ENCODE data around the gene ZFP36L1. TPM values are rescaled to one million over a fixed set of nuclear protein-coding genes. Genes with fewer than 3 reads are reported as not detected.

ZFP36L1 gene
- total and polyA plus RNA-seq, 9 of the 15 experiments (the other 6 are each of a cell fraction or from before 2014, with no cell fraction given): 1.3 to 26.6 (median 3.7) TPM

DNA sequence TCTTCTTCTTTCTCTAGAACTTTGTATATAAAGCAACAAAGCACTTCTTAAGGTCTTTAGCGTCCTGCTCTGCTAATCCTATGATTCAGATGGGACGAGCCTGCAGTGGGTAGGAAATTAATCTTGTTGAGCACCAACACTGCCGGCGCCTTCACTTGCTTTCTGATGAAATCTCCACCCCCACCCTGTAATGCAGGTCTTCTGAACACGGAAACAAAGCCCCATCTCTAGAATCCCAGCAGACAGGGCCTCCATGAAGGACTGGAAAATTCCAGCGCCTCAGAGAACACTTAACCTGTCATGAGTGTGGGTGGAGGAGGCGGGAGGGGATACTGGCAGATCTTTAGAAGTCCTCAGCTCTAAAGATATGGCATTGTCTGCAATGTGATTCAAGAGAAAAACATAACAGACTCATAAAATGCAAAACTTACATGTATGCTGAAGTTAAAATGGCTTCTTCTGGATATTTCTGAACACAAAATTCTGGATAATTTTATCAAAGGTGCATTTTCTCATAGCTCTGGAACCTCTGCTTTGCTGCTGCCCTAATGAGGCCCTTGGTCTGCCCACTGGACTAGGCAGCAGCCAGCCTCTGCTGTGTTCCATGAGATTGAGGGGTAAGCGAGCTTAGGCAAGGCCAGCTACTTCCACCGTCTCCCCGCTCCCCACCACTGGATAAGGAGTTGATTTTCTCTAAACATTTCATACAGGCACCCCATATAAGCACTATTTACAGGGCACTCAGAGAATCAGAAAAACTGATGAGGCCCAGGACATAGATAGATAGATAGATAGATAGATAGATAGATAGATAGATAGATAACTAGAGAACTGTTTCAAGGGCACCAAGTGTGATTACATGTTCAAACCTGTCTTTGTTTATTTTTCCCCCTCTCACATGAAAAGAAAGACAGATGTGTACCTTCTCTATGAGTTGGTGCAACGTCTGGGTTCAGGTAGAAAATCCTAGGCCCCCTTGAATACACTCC lies 43.1 kb downstream of the ZFP36L1 start (continued):
- TF ChIP-seq, protein P1, sequence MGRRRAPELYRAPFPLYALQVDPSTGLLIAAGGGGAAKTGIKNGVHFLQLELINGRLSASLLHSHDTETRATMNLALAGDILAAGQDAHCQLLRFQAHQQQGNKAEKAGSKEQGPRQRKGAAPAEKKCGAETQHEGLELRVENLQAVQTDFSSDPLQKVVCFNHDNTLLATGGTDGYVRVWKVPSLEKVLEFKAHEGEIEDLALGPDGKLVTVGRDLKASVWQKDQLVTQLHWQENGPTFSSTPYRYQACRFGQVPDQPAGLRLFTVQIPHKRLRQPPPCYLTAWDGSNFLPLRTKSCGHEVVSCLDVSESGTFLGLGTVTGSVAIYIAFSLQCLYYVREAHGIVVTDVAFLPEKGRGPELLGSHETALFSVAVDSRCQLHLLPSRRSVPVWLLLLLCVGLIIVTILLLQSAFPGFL (CRISPR knock-in tag; IDR thresholded peaks at IDR 0.05): no peak
- TF ChIP-seq NFE2L1 (tag; IDR thresholded peaks at IDR 0.05; ENCODE audit: borderline replicate concordance, low read depth): no peak
- TF ChIP-seq HDAC8 (tag; IDR thresholded peaks at IDR 0.05): peak; percentile 81; the same call in 1 of the 2 replicates
- TF ChIP-seq, protein P2, sequence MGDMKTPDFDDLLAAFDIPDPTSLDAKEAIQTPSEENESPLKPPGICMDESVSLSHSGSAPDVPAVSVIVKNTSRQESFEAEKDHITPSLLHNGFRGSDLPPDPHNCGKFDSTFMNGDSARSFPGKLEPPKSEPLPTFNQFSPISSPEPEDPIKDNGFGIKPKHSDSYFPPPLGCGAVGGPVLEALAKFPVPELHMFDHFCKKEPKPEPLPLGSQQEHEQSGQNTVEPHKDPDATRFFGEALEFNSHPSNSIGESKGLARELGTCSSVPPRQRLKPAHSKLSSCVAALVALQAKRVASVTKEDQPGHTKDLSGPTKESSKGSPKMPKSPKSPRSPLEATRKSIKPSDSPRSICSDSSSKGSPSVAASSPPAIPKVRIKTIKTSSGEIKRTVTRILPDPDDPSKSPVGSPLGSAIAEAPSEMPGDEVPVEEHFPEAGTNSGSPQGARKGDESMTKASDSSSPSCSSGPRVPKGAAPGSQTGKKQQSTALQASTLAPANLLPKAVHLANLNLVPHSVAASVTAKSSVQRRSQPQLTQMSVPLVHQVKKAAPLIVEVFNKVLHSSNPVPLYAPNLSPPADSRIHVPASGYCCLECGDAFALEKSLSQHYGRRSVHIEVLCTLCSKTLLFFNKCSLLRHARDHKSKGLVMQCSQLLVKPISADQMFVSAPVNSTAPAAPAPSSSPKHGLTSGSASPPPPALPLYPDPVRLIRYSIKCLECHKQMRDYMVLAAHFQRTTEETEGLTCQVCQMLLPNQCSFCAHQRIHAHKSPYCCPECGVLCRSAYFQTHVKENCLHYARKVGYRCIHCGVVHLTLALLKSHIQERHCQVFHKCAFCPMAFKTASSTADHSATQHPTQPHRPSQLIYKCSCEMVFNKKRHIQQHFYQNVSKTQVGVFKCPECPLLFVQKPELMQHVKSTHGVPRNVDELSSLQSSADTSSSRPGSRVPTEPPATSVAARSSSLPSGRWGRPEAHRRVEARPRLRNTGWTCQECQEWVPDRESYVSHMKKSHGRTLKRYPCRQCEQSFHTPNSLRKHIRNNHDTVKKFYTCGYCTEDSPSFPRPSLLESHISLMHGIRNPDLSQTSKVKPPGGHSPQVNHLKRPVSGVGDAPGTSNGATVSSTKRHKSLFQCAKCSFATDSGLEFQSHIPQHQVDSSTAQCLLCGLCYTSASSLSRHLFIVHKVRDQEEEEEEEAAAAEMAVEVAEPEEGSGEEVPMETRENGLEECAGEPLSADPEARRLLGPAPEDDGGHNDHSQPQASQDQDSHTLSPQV (IDR thresholded peaks at IDR 0.05): peak; percentile 70
- no peak for TF ChIP-seq ZNF311 (CRISPR knock-in tag; IDR thresholded peaks at IDR 0.05)
- TF ChIP-seq HCFC1 (IDR thresholded peaks at IDR 0.05; ENCODE audit: low read depth, low read length): no peak
- no peak for TF ChIP-seq KDM2B (CRISPR knock-in tag; IDR thresholded peaks at IDR 0.05)
- peak; percentile 97 for TF ChIP-seq DACH1 (IDR thresholded peaks at IDR 0.05; ENCODE audit: partially characterized antibody)
- no peak for TF ChIP-seq GATAD2B (IDR thresholded peaks at IDR 0.05; ENCODE audit: borderline replicate concordance)
- no peak for TF ChIP-seq ZZZ3 (IDR thresholded peaks at IDR 0.05)
- TF ChIP-seq KLF10 (CRISPR knock-in tag; IDR thresholded peaks at IDR 0.05): no peak
- no peak; the same call in 1 of the 2 replicates for TF ChIP-seq DPF2 (IDR thresholded peaks at IDR 0.05)
- TF ChIP-seq ZNF561 (CRISPR knock-in tag; conservative IDR thresholded peaks at IDR 0.05): no peak
- no peak for TF ChIP-seq BCOR (IDR thresholded peaks at IDR 0.05)
- no peak for TF ChIP-seq HDGF (IDR thresholded peaks at IDR 0.05)
- no peak for TF ChIP-seq POLR3A (IDR thresholded peaks at IDR 0.05; ENCODE audit: borderline replicate concordance, extremely low read depth, insufficient read depth, insufficient read length)
- no peak for TF ChIP-seq KDM5B (IDR thresholded peaks at IDR 0.05; ENCODE audit: insufficient replicate concordance, low read depth, low read length)
- TF ChIP-seq ZNF778 (CRISPR knock-in tag; IDR thresholded peaks at IDR 0.05): no peak
- no peak for TF ChIP-seq SNRNP70 (optimal IDR thresholded peaks at IDR 0.05; ENCODE audit: low read depth, low read length)
- no peak for TF ChIP-seq GTF2A2 (tag; IDR thresholded peaks at IDR 0.05)
- no peak for TF ChIP-seq POLR2AphosphoS5 (IDR thresholded peaks at IDR 0.05; ENCODE audit: control insufficient read depth, insufficient read depth, low read depth, low read length)
- 0 out of 2 replicates have a peak, but pooled peaks have one; percentile 40 for TF ChIP-seq ZKSCAN8 (CRISPR knock-in tag; IDR thresholded peaks at IDR 0.05)
- TF ChIP-seq TBL1XR1 (IDR thresholded peaks at IDR 0.05; ENCODE audit: low read length in 2 of 2): no peak
- TF ChIP-seq ZFP36 (IDR thresholded peaks at IDR 0.05; ENCODE audit: low read depth, low read length, partially characterized antibody): no peak
- no peak for TF ChIP-seq ZNF445 (CRISPR knock-in tag; IDR thresholded peaks at IDR 0.05; ENCODE audit: low read depth)
